ENCODE results near the gene ANKRD11.
"Not testable (repeated sequence)": the region's sequence is repeated elsewhere in the genome, so short reads cannot be mapped to it uniquely, and the experiment has no call there.

ANKRD11 gene

DNA sequence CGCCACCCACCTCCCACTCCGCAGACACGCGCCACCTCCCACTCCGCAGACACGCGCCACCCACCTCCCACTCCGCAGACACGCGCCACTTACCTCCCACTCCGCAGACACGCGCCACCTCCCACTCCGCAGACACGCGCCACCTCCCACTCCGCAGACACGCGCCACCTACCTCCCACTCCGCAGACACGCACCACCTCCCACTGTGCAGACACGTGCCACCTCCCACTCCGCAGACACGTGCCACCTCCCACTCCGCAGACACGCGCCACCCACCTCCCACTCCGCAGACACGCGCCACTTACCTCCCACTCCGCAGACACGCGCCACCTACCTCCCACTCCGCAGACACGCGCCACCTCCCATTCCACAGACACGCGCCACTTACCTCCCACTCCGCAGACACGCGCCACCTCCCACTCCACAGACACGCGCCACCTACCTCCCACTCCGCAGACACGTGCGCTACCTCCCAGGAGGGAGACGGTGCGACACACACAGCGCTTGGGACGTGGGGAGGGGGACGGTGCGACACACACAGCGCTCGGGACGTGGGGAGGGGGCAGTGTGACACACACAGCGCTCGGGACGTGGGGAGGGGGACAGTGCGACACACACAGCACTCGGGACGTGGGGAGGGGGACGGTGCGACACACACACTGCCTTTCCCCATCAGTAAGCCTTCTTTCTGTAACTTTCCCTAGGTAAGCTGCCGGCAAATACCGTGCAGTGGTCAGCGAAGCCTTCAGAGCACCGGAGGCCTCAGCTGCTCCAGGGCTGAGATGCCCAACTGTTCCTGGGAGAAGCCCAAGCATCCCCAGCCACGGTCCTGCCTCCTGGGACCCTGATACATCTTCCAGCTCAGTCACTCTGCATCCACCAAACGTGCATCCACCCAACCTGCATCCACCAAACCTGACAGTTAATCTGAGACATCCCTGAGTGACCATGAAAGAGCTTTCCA is 183.6 kb downstream of the ANKRD11 start:
- not testable (repeated sequence) for H3K9me3 ChIP-seq (replicated peaks in 1 of 2; ENCODE audit: control insufficient read depth in 2 of 2, insufficient read depth in 1 of 2, low read depth in 1 of 2, low read length in 2 of 2); H3K4ac ChIP-seq (ENCODE audit: low read length); H2AFZ ChIP-seq (ENCODE audit: low read length); H3K27me3 ChIP-seq (ENCODE audit: control insufficient read depth in 3 of 3, insufficient read depth in 3 of 3, low read depth in 1 of 3, low read length in 3 of 3); H2AK5ac ChIP-seq (ENCODE audit: low read depth, low read length); H2BK12ac ChIP-seq (ENCODE audit: low read length); H4K8ac ChIP-seq (ENCODE audit: low read depth, low read length); H3K4me3 ChIP-seq (ENCODE audit: low read length in 2 of 2); H3K18ac ChIP-seq (ENCODE audit: low read length); H3K4me2 ChIP-seq (ENCODE audit: insufficient read depth, low read length, poor library complexity, severe bottlenecking); H3K4me1 ChIP-seq (ENCODE audit: control insufficient read depth in 2 of 2, insufficient read depth in 1 of 2, low read depth in 1 of 2, low read length in 2 of 2); H3K27ac ChIP-seq (replicated peaks; ENCODE audit: low read length); H2BK15ac ChIP-seq (ENCODE audit: low read length); DNase-seq (ENCODE audit: low spot score); H2BK120ac ChIP-seq (ENCODE audit: low read depth, low read length)
- no CpG with 5 or more reads among the region's 69 CpGs for WGBS, 2 donors (ENCODE audit: extremely low coverage in 2 of 2, insufficient read length in 2 of 2, insufficient replicate concordance in 1 of 2)
- Histone ChIP-seq H2BK5ac (ENCODE audit: low read length) (peak overlapping the region; percentile 15), H3K36me3 (replicated peaks in 1 of 2; ENCODE audit: control insufficient read depth in 2 of 2, insufficient read depth in 2 of 2, low read length in 2 of 2) (peaks cover 25 to 75% of the 10 kb centered on the region in 2 donors), H3K14ac (ENCODE audit: low read length) (peak overlapping the region; percentile 14), H3K23ac (ENCODE audit: low read depth, low read length, poor library complexity) (peak overlapping the region; percentile 44), H4K91ac (ENCODE audit: low read depth, low read length, poor library complexity) (peak overlapping the region; percentile 59), H3K79me1 (ENCODE audit: low read depth, low read length) (peaks cover 29% of the 10 kb centered on the region), H3K9ac (ENCODE audit: low read depth, low read length, poor library complexity) (peak overlapping the region; percentile 65)

DNA sequence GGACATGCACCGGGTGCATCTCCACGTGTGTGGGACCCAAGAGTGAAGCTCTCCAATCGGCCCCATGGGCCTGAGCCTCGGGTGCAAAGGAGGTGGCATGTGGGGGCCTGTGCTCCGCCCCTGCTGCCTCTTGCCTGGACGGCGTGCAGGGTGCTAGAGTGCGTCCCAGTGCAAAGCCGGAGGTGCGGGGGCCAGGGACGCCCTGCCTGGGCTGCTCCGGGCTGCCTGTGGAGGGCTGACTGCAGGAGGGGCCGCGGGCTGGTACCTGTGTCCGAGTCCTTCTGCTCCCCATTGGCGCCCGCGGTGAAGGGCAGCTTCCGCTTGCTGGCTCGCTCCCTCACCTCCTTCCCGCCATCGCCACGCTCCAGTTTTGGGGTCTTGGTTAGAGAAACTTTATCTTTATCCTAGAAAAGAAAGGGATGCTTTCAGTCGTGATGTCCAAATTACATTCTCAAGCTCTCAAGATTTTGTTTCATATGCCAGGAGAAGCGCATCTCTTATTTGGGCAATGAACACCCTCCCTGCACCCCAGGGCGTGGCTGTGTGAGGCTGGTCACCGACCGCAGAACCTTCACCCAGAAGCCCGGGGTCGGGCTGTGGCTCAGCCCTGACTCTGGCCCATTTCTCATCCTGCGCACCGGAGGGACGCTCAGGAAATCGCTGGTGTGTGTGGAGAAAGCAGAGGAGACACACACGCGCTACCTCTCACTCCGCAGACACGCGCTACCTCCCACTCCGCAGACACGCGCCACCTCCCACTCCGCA is 185.2 kb downstream of the ANKRD11 start:
- no peak overlapping the region for H3K4me3 ChIP-seq (ENCODE audit: low read length in 2 of 2)
- no CpG with 5 or more reads among the region's 43 CpGs for WGBS, 2 donors (ENCODE audit: extremely low coverage in 2 of 2, insufficient read length in 2 of 2, insufficient replicate concordance in 1 of 2)
- no peak overlapping the region for H4K91ac ChIP-seq (ENCODE audit: low read depth, low read length, poor library complexity)
- no peak overlapping the region for H3K27ac ChIP-seq (replicated peaks; ENCODE audit: low read length)
- no peak overlapping the region for H2BK12ac ChIP-seq (ENCODE audit: low read length)
- H3K36me3 ChIP-seq (replicated peaks in 1 of 2; ENCODE audit: control insufficient read depth in 2 of 2, insufficient read depth in 2 of 2, low read length in 2 of 2), result peaks cover 32 to 73% of the 10 kb centered on the region in 2 donors
- H3K18ac ChIP-seq (ENCODE audit: low read length), result no peak overlapping the region
- no peak overlapping the region for H3K4ac ChIP-seq (ENCODE audit: low read length)
- no peak overlapping the region for H2BK5ac ChIP-seq (ENCODE audit: low read length)
- H2AFZ ChIP-seq (ENCODE audit: low read length), result no peak overlapping the region
- peaks cover 0 to 4% of the 10 kb centered on the region in 2 donors for H3K9me3 ChIP-seq (replicated peaks in 1 of 2; ENCODE audit: control insufficient read depth in 2 of 2, insufficient read depth in 1 of 2, low read depth in 1 of 2, low read length in 2 of 2)
- H3K9ac ChIP-seq (ENCODE audit: low read depth, low read length, poor library complexity), result no peak overlapping the region
- no peak overlapping the region for H3K23ac ChIP-seq (ENCODE audit: low read depth, low read length, poor library complexity)
- H2BK120ac ChIP-seq (ENCODE audit: low read depth, low read length), result no peak overlapping the region
- no peak overlapping the region for H2BK15ac ChIP-seq (ENCODE audit: low read length)
- DNase-seq (ENCODE audit: low spot score), result no peak
- H3K14ac ChIP-seq (ENCODE audit: low read length), result peak overlapping the region; percentile 67
- H3K4me2 ChIP-seq (ENCODE audit: insufficient read depth, low read length, poor library complexity, severe bottlenecking), result no peak overlapping the region
- H4K8ac ChIP-seq (ENCODE audit: low read depth, low read length), result no peak overlapping the region
- peaks cover 0 to 3% of the 10 kb centered on the region in 2 donors for H3K4me1 ChIP-seq (ENCODE audit: control insufficient read depth in 2 of 2, insufficient read depth in 1 of 2, low read depth in 1 of 2, low read length in 2 of 2)
- no peak overlapping the region for H2AK5ac ChIP-seq (ENCODE audit: low read depth, low read length)
- H3K27me3 ChIP-seq (ENCODE audit: control insufficient read depth in 3 of 3, insufficient read depth in 3 of 3, low read depth in 1 of 3, low read length in 3 of 3), result no peaks in the 10 kb centered on the region
- H3K79me1 ChIP-seq (ENCODE audit: low read depth, low read length), result peaks cover 36% of the 10 kb centered on the region

DNA sequence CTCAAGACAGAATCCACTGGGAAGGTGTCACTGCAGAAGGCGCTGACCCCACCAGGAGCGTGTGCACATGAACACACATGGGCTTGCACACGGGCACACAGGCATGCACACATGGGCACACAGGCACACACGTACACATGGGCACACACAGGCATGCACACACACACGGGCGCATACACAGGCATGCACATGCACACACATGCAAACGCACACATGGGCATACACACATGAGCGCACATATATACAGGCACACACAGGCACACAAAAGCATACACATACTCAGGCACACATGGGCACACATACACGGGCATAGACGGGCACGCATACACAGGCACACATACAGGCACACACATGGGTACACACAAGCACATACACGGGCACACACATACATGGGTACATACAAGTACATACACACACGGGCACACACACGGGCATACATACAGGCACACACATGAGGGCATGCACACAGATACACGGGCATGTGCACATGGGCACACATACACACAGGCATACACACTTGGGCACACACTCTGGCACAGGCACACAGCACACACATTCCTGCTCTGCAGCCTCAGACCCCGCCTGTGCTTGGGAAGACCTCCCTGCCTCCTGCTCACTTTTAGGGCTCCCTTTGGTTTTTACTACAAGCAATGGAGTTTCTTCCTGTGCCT is 186.0 kb downstream of the ANKRD11 start:
- Histone ChIP-seq H3K4me3 (ENCODE audit: low read length in 2 of 2) (no peak overlapping the region), H4K8ac (ENCODE audit: low read depth, low read length) (no peak overlapping the region), H2BK5ac (ENCODE audit: low read length) (peak overlapping the region; percentile 72), H3K9me3 (replicated peaks in 1 of 2; ENCODE audit: control insufficient read depth in 2 of 2, insufficient read depth in 1 of 2, low read depth in 1 of 2, low read length in 2 of 2) (peaks cover 0 to 4% of the 10 kb centered on the region in 2 donors), H3K79me1 (ENCODE audit: low read depth, low read length) (peaks cover 33% of the 10 kb centered on the region), H3K14ac (ENCODE audit: low read length) (peak overlapping the region; percentile 39), H3K36me3 (replicated peaks in 1 of 2; ENCODE audit: control insufficient read depth in 2 of 2, insufficient read depth in 2 of 2, low read length in 2 of 2) (peaks cover 29 to 72% of the 10 kb centered on the region in 2 donors), H2BK120ac (ENCODE audit: low read depth, low read length) (no peak overlapping the region), H3K4ac (ENCODE audit: low read length) (no peak overlapping the region), H3K9ac (ENCODE audit: low read depth, low read length, poor library complexity) (peak overlapping the region; percentile 50), H3K4me2 (ENCODE audit: insufficient read depth, low read length, poor library complexity, severe bottlenecking) (no peak overlapping the region), H3K18ac (ENCODE audit: low read length) (no peak overlapping the region), H3K27me3 (ENCODE audit: control insufficient read depth in 3 of 3, insufficient read depth in 3 of 3, low read depth in 1 of 3, low read length in 3 of 3) (no peaks in the 10 kb centered on the region), H2BK15ac (ENCODE audit: low read length) (no peak overlapping the region), H2AK5ac (ENCODE audit: low read depth, low read length) (no peak overlapping the region), H2AFZ (ENCODE audit: low read length) (no peak overlapping the region), H4K91ac (ENCODE audit: low read depth, low read length, poor library complexity) (no peak overlapping the region), H2BK12ac (ENCODE audit: low read length) (no peak overlapping the region), H3K23ac (ENCODE audit: low read depth, low read length, poor library complexity) (peak overlapping the region; percentile 99), H3K27ac (replicated peaks; ENCODE audit: low read length) (no peak overlapping the region), H3K4me1 (ENCODE audit: control insufficient read depth in 2 of 2, insufficient read depth in 1 of 2, low read depth in 1 of 2, low read length in 2 of 2) (peaks cover 0 to 3% of the 10 kb centered on the region in 2 donors)
- DNase-seq (ENCODE audit: low spot score), result no peak
- no CpG with 5 or more reads among the region's 16 CpGs for WGBS, 2 donors (ENCODE audit: extremely low coverage in 2 of 2, insufficient read length in 2 of 2, insufficient replicate concordance in 1 of 2)
